HCT116 (cell line): ENCODE data around the gene DQX1. TPM values are rescaled to one million over a fixed set of nuclear protein-coding genes. Genes with fewer than 3 reads are reported as not detected.
A peak's percentile ranks its signal among the peaks of the same experiment; 100 is the strongest.

ENCODE experiments used
- ATAC-seq: fragments of 200-7000 bp; cut with Tn5 transposase; 2 replicates; pipeline ENCODE4 v1.9.1; 2020; ENCODE audit warnings: mild to moderate bottlenecking, moderate library complexity
- BruUV-seq: library from RNA; stranded (reverse); fragments of 400-500 nt; replicated peaks from 2 replicates; lab custom pipeline; 2021; lab: Mats Ljungman, UMichigan
- CTCF ChIA-PET: fragments of 300-600 bp; sonication (Branson Sonifier 250); formaldehyde crosslinking; loops from one replicate; lab custom pipeline; 2021; ENCODE audit warnings: antibody characterized with exemption; lab: Charles Lee
- POLR2A ChIA-PET: fragments of 300-600, 350-600 bp; sonication (Branson Sonifier 250); formaldehyde crosslinking; loops from one replicate; lab custom pipeline; 2021; ENCODE audit warnings: antibody characterized with exemption; lab: Charles Lee
- RAD21 ChIA-PET, 2 experiments: fragments of 300-600 bp; sonication (Branson Sonifier 250); formaldehyde crosslinking; loops; one replicate each; lab custom pipeline; 2023; ENCODE audit warnings: low total read pairs in 2 of 2; ENCODE audit not compliant: uncharacterized antibody in 2 of 2, unreplicated experiment in 2 of 2, low non-redundant PET in 1 of 2; lab: Charles Lee
- DNase-seq: peaks from one replicate; pipeline ENCODE4 v3.0.0-alpha.2; 2010; ENCODE audit warnings: low read depth, low spot score
- H2AFZ ChIP-seq: fragments of 200-600 bp; shearing (Covaris generic), sonication (generic); 2 replicates; pipeline ENCODE4 v1.6.1; 2017; ENCODE audit warnings: low read depth, mixed run types, mixed read lengths, antibody characterized with exemption, low read length; ENCODE audit not compliant: poor library complexity, severe bottlenecking
- H3K27ac ChIP-seq: 2 replicates; pipeline ENCODE4 v1.5.1; 2012; ENCODE audit warnings: low read depth, low read length
- H3K27me3 ChIP-seq: fragments of 200-600 bp; sonication (generic); 2 replicates; pipeline ENCODE4 v1.6.1; 2016; ENCODE audit warnings: mixed run types, low read length, mixed read lengths; ENCODE audit not compliant: insufficient read depth
- H3K36me3 ChIP-seq, 2 experiments: fragments of 200-500 bp in 1 of 2; fragments of 200-600 bp in 1 of 2; sonication (Bioruptor generic) in 1 of 2; sonication (generic) in 1 of 2; 2 replicates each; pipeline versions ENCODE4 v1.5.1 to v1.6.1; 2014 to 2016; ENCODE audit warnings: low read length in 2 of 2, inconsistent platforms in 1 of 2, mixed read lengths in 1 of 2, mixed run types in 1 of 2; ENCODE audit not compliant: insufficient read depth in 2 of 2, control insufficient read depth in 1 of 2
- H3K4me1 ChIP-seq, 2 experiments: fragments of 200-600 bp in 1 of 2; sonication (generic) in 1 of 2; 2 replicates each; pipeline versions ENCODE4 v1.5.1 to v1.6.1; 2012 to 2017; ENCODE audit warnings: low read length in 2 of 2, inconsistent platforms in 1 of 2, mild to moderate bottlenecking in 1 of 2, mixed read lengths in 1 of 2, mixed run types in 1 of 2, moderate library complexity in 1 of 2; ENCODE audit not compliant: insufficient read depth in 2 of 2, control insufficient read depth in 1 of 2
- H3K4me2 ChIP-seq: fragments of 200-600 bp; sonication (generic); 2 replicates; pipeline ENCODE4 v1.6.1; 2017; ENCODE audit warnings: mixed run types, low read length, mixed read lengths
- H3K4me3 ChIP-seq, 2 experiments: fragments of 200-600 bp in 1 of 2; sonication (generic) in 1 of 2; replicated peaks in 1 of 2; 2 replicates each; pipeline ENCODE4 v1.5.1; 2011 to 2016; ENCODE audit warnings: low read length in 2 of 2, control low read depth in 1 of 2, low read depth in 1 of 2, mild to moderate bottlenecking in 1 of 2, mixed read lengths in 1 of 2, mixed run types in 1 of 2
- H3K79me2 ChIP-seq: fragments of 200-600 bp; sonication (generic); 2 replicates; pipeline ENCODE4 v1.6.1; 2017; ENCODE audit warnings: mild to moderate bottlenecking, mixed run types, low read length, moderate library complexity, mixed read lengths; ENCODE audit not compliant: insufficient read depth
- H3K9ac ChIP-seq: fragments of 200-600 bp; sonication (generic); 2 replicates; pipeline ENCODE4 v1.6.1; 2016; ENCODE audit warnings: low read length, mixed read lengths
- H3K9me2 ChIP-seq: fragments of 200-600 bp; sonication (generic), shearing (Covaris generic); 2 replicates; pipeline ENCODE4 v1.6.1; 2017; ENCODE audit warnings: mixed run types, mild to moderate bottlenecking, moderate library complexity; ENCODE audit not compliant: insufficient read depth
- H3K9me3 ChIP-seq, 2 experiments: fragments of 200-500 bp in 1 of 2; fragments of 200-600 bp in 1 of 2; sonication (Bioruptor generic) in 1 of 2; sonication (generic) in 1 of 2; 2 replicates each; pipeline ENCODE4 v1.6.1; 2014 to 2017; ENCODE audit warnings: low read length in 2 of 2, mixed read lengths in 2 of 2, inconsistent platforms in 1 of 2, low read depth in 1 of 2, mild to moderate bottlenecking in 1 of 2, mixed run types in 1 of 2, moderate library complexity in 1 of 2; ENCODE audit not compliant: control insufficient read depth in 1 of 2, insufficient read depth in 1 of 2
- H4K20me1 ChIP-seq: fragments of 200-600 bp; sonication (generic), shearing (Covaris generic); 2 replicates; pipeline ENCODE4 v1.6.1; 2017; ENCODE audit warnings: mixed run types, mild to moderate bottlenecking, moderate library complexity; ENCODE audit not compliant: insufficient read depth
- FOSL1 ChIP-seq: IDR thresholded peaks from 2 replicates; pipeline ENCODE4 v1.6.1; 2012; ENCODE audit warnings: low read depth
- POLR2A ChIP-seq: IDR thresholded peaks from 2 replicates; pipeline ENCODE4 v1.7.0; 2011; ENCODE audit warnings: borderline replicate concordance; ENCODE audit not compliant: insufficient read depth, insufficient read length; ENCODE audit errors: extremely low read depth
- POLR2AphosphoS5 ChIP-seq: IDR thresholded peaks from 2 replicates; pipeline ENCODE4 v1.6.1; 2011; ENCODE audit warnings: mild to moderate bottlenecking, low read depth, low read length, moderate library complexity
- TCF7L2 ChIP-seq: IDR thresholded peaks from 2 replicates; pipeline ENCODE4 v1.7.0; 2011; ENCODE audit warnings: borderline replicate concordance, inconsistent platforms; ENCODE audit not compliant: insufficient read depth, insufficient read length; ENCODE audit errors: extremely low read depth
- YY1 ChIP-seq: IDR thresholded peaks from 2 replicates; pipeline ENCODE4 v1.6.1; 2011; ENCODE audit warnings: low read length, low read depth, moderate library complexity, mild to moderate bottlenecking; ENCODE audit not compliant: insufficient replicate concordance; ENCODE audit errors: extremely low read depth
- ZFX ChIP-seq: fragments of 450-650 bp; IDR thresholded peaks from 2 replicates; pipeline ENCODE4 v1.6.1; 2017
- intact Hi-C: fragments of 100-400 bp; cut with micrococcal nuclease; formaldehyde crosslinking; loops from 2 replicates; pipeline ENCODE4 v1.10.0; 2022
- total RNA-seq: library from RNA; stranded (reverse); gene quantifications from one replicate; pipeline ENCODE4 v1.2.1, GENCODE V29; 2021; ENCODE audit not compliant: unreplicated experiment

DQX1 gene
- total RNA-seq, 1 experiment from 2014 or later = 0.98 TPM

GRCh38 chr2:74529357-74530238 is 3.6 kb upstream of the DQX1 start, which contains the start of the genes AUP1 and HTRA2:
Gene AUP1, minus strand, starts transcription at chr2:74529706. Its CDS starts 77 bp downstream, at chr2:74529629.
Gene HTRA2, plus strand, starts transcription at chr2:74529933. Its CDS starts 74 bp downstream, at chr2:74530007.
- ATAC-seq (peak; percentile 92), DNase-seq (peak; percentile 98)
- Histone ChIP-seq H3K4me3 (peak within 1 kb of the TSS; percentile 98 to 100), H3K27ac (peak within 1 kb of the TSS; percentile 94), H3K9me2 (no peaks in the 10 kb centered on the region), H3K4me1 (peaks cover 14 to 30% of the 10 kb centered on the region in 2 experiments), H4K20me1 (no peaks in the 10 kb centered on the region), H3K9me3 (no peaks in the 10 kb centered on the region), H3K9ac (peak within 1 kb of the TSS; percentile 98), H3K36me3 (peaks cover 18 to 27% of the 10 kb centered on the region in 2 experiments), H3K79me2 (peaks cover 42% of the 10 kb centered on the region), H2AFZ (no peak within 1 kb of the TSS), H3K27me3 (no peaks in the 10 kb centered on the region), H3K4me2 (peak within 1 kb of the TSS; percentile 86)
- intact Hi-C loops = loop anchor here (1.0 to 5.0 kb wide), 4 partner anchors 23 to 277 kb away; partner anchors contain the start of gene TTC31
- TF ChIP-seq ZFX (peak; percentile 70; the same call in 1 of the 2 replicates), POLR2AphosphoS5 (peak; percentile 95), FOSL1 (no peak), TCF7L2 (peak; percentile 94), POLR2A (peak; percentile 66), YY1 (peak; percentile 95)
- ChIA-PET RAD21 (interaction anchor here (0.8 to 1.0 kb wide), 2 partner anchors 47 to 57 kb away, joined by 3 read pairs; partner anchors contain the start of genes CCDC142 (in 1 of the 2), MRPL53 (in 1 of the 2) and TTC31 (in 1 of the 2)), POLR2A (interaction anchor here (1.0 to 1.4 kb wide), 3 partner anchors 22 to 57 kb away, joined by 3 to 7 read pairs (median 3); partner anchors contain the start of genes MRPL53 and PCGF1), CTCF (interaction anchor here (1.0 to 1.3 kb wide), 2 partner anchors 16 to 72 kb away, joined by 3 to 5 read pairs; partner anchors contain the start of gene WBP1)
- no TSS peak for BruUV-seq
